GM18520 (cell line): ENCODE measurements around the gene KCNK3.

ENCODE experiments used
- ATAC-seq: cut with Tn5 transposase; IDR thresholded peaks from one replicate; pipeline ENCODE4 v1.9.1; 2021; ENCODE audit not compliant: unreplicated experiment

KCNK3 gene

GRCh38 chr2:26687801-26688200, 4.7 kb upstream of the KCNK3 start:
- ATAC-seq: no peak

- no peak for ATAC-seq
Measured at GRCh38 chr2:26691161-26691560, 1.4 kb upstream of the KCNK3 start.

GRCh38 chr2:26691881-26692278, 642 bp upstream of the KCNK3 start:
- ATAC-seq: no peak

- ATAC-seq: no peak
Measured at GRCh38 chr2:26692897-26693849, 651 bp downstream of the KCNK3 start.

GRCh38 chr2:26694001-26694400, 1.5 kb downstream of the KCNK3 start:
- no peak for ATAC-seq

- no peak for ATAC-seq
Measured at GRCh38 chr2:26696351-26696816, 3.9 kb downstream of the KCNK3 start.

GRCh38 chr2:26697425-26697824, 4.9 kb downstream of the KCNK3 start:
- no peak for ATAC-seq

- no peak for ATAC-seq
Measured at GRCh38 chr2:26699295-26699694, 6.8 kb downstream of the KCNK3 start.

- ATAC-seq: no peak
Measured at GRCh38 chr2:26700078-26700477, 7.6 kb downstream of the KCNK3 start.

GRCh38 chr2:26701596-26701995, 9.1 kb downstream of the KCNK3 start:
- ATAC-seq: no peak

GRCh38 chr2:26702025-26702424, 9.5 kb downstream of the KCNK3 start:
- ATAC-seq: no peak

GRCh38 chr2:26704441-26704977, 12.0 kb downstream of the KCNK3 start:
- no peak for ATAC-seq

- no peak for ATAC-seq
Measured at GRCh38 chr2:26705126-26705525, 12.6 kb downstream of the KCNK3 start.

- no peak for ATAC-seq
Measured at GRCh38 chr2:26706093-26706492, 13.6 kb downstream of the KCNK3 start.

- no peak for ATAC-seq
Measured at GRCh38 chr2:26706616-26707473, 14.3 kb downstream of the KCNK3 start.

- no peak for ATAC-seq
Measured at GRCh38 chr2:26707747-26708146, 15.2 kb downstream of the KCNK3 start.

- ATAC-seq: no peak
Measured at GRCh38 chr2:26708457-26708856, 15.9 kb downstream of the KCNK3 start.

- no peak for ATAC-seq
Measured at GRCh38 chr2:26709323-26710110, 17.0 kb downstream of the KCNK3 start.

GRCh38 chr2:26710145-26710544, 17.6 kb downstream of the KCNK3 start:
- ATAC-seq: no peak

- ATAC-seq: no peak
Measured at GRCh38 chr2:26710743-26711456, 18.4 kb downstream of the KCNK3 start.
